HG03469 (cell line): ENCODE data around the gene GABRG3.

ENCODE experiments used
- ATAC-seq: cut with Tn5 transposase; IDR thresholded peaks from one replicate; pipeline ENCODE4 v1.9.1; 2021; ENCODE audit warnings: mild to moderate bottlenecking, moderate library complexity, moderate number of reproducible peaks; ENCODE audit not compliant: unreplicated experiment

GABRG3 gene

DNA sequence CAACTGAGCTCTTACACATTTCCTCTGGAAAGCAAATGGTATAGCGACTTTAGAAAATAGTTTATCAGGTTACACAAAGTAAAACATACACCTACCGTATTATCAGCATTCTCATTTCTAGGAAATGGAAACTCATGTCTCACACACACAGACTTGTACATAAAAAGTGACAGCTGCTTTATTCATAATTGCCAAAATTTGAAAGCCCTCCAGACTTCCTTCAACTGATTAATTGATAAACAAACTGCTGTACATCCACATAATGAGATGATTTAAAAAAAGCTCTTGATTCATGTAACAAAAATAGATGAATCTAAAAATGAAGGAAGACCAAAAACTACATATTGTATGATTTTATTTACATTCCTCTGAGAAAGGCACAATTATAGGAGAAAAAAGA, 425.5 kb downstream of the GABRG3 start:
- ATAC-seq: no peak

DNA sequence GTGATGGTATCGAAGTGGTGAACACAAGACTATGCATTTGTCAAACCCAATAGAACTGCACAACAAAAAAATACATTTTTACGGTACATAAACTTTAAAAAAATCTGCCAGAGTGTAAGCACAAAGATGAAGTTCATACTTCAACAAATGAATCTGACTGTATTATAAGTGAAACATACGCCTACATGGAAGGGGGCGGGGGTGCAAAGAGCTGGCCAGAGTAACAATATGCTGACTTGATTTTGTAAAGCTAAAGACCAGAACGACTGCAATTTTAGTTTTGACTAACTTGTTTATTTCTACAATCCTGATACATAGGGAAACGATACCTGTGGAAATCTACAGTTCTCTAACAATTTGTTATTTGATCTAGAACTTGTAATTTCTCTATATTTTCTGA, 426.0 kb downstream of the GABRG3 start:
- no peak for ATAC-seq

DNA sequence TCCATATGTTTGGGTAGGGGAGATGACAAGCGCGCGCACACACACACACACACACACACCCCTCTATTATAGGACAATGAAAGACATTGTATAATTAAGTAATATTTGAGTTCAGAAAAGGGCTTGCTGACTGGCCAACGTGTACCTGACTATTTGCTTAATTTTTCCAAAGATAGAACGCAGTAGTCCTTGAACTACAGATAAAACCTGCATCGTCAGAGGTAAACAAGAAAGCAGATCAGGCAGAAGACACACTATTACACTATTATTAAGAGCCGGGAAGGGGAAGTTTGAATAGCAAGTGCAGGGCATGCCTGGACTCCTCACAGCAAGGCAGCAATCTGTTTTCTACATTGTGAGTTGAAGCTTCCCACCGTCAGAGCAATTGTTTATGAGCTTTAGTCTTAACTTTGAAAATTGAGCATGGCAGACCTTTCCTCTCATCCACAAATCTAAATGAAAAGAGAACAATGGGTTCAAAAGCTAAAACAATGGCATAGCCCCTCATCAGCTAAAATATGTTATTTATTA, 427.7 kb downstream of the GABRG3 start:
- no peak for ATAC-seq

DNA sequence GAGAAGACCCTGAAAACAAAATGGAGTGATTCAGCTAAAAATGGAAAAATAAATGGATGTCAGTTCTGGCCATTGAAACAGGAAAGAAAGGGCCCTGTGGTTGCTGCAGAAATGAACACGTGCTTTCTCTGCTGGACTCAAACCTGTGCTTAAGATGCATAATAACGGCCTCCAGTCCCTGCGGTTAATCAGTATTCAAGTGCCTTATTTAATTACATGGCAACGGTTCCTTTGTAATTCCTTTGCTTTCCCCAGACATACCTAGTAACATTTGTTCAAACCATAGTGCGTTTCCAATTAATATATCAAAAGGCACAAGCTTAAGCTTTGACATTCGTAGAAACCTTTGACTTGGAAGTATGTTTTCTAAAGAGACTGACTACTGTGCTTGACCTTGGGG, 428.3 kb downstream of the GABRG3 start:
- no peak for ATAC-seq

DNA sequence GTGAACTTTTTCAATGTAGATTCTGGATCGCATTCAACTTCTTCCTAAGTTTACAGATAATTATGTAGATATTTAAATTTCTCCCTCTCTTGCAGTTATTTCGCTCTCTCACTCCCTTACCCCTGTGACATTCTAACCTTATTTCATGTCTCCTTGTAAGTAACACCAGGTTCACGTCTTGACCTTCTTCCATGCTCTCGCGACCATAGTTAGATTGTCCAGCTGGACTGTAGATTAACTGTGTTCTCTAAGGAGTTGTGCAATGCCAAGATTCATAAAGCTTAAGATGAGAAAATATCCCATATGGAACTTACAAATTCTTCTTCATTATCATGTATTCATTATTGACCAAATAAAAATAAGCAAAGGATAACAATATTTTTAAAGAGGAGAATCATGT, 430.5 kb downstream of the GABRG3 start:
- no peak for ATAC-seq

DNA sequence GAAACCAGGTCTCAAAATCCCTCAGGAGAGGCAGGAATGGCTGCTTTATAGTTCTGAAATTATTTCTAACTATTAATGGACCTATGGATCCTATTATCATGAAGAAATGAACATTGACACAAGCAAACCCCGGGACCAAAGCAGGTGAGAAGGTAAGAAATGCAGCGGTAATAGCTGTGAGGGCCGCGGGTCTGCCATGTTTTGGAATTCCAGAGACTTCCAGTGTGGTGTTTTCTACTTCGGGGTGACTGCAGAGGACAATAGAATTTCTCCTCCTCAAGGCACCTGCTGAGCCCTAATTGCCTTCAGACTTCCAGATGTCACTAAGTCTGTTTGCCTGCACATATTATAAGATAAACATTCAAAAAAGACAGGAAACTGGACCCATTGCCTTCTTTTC, 437.4 kb downstream of the GABRG3 start:
- ATAC-seq: no peak

DNA sequence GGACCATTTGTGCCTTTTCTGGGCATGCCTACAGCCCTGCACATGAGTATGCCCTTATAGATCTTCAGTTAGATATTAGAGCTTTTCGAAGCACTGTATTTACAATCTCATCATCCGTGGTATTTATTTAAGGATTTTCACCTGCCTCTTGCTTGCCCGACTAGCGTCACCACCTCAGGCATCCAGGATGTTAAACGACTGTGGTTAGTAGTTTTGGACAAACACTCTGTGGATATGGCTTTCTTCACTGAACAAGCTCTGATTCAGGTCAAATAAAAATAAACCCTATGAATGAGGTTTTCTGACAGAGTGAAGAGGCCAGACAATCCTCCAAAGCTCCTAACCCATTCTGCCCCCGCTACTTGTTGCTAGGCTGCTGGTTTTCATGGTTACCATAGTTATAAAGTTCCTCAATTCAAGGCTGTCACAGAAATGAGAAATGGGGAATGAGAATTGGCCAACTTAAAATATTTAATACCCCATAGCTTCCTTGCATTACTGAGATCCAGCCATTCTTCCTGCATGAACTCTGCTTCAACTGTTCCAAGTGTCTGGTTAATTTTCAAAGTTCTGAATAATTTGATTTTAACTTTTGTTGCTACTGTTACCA, 440.1 kb downstream of the GABRG3 start:
- no peak for ATAC-seq

DNA sequence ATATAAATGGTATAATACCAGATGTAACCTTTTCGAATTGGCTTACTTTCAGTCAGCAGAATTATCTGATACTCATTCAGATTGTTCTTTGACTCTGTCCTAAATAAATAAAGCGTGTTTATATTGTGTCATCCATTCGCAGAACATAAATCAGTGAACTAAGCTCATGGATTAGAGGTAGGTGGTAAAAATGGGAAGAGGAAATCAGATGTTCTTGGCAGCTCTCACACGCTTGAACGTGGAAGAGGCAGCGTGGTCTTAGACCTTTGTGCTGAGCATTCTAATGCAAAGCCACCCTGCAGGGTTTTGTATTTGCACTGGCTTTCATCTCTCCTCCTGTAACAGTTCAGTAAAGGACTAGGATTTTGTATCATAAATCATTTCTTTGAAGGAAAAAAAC, 441.4 kb downstream of the GABRG3 start:
- ATAC-seq: no peak

DNA sequence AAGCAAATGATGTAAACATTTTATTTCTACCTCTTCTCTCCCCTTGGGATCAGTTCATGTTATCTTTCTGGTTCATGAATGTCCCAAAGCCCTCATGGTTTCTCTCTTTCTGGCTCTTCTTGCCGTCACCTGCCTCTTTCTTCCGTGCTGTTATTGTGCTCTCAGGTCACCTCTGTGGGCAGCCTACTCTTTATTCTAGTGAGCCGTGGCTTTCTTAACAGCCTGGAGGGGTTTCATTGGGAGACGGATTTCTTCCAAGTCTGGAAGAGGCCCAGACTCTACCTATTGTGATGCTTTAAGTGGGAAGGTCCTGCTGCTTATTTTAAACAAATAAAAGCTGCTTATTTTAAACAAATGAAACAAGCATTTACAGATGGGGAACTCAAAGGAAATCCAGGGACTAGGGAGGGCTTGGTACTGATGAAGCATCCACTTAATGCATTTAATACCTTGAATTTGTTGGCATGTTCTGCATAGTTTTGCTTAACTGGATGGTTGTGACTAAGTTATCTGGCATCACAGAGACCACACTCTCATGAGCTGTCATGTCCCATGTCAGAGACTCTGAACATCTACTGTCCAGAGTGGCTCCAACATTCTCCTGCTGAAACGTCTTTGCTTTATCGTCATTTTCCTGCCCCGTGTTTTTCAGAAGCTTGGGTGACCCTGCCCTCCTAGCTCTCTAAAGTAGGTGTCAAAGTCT, 443.3 kb downstream of the GABRG3 start:
- no peak for ATAC-seq

DNA sequence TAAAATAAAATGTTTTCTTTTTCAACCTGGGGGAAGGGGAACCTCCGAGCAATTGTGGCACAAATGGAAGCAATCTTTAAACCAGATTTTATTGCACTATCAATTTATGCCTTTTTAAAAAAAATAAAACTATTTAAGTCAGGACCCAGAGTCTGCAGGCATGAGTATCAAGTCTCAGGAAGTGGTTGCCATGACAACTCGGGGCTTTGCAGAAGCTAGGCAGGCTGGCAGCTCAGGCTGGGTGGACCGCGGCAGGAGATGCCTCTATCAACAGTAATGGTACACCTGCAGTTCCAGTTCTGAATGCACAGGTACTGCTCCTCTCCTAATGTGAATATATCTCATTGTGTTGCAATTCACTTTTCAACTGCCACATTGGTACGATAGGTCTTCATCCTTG, 447.7 kb downstream of the GABRG3 start:
- no peak for ATAC-seq

DNA sequence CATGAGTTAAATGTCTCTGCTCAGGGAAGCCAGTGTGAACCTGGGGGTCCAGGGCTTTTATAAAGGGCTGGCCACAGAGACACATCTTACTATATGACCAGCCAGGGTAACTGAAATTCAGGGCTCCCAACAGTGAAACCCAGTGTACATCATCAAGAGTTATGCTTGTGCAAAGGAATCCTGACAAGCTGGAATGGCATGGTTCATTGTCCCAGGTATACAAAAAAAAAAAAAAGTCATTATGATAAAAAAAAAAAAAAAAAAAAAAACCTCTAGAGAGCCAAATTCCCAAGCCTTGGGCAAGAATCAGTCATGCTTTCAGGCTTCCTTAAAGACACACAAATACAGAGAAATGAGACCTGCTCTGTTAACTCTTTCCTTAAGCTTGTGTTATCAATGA, 452.0 kb downstream of the GABRG3 start:
- no peak for ATAC-seq

DNA sequence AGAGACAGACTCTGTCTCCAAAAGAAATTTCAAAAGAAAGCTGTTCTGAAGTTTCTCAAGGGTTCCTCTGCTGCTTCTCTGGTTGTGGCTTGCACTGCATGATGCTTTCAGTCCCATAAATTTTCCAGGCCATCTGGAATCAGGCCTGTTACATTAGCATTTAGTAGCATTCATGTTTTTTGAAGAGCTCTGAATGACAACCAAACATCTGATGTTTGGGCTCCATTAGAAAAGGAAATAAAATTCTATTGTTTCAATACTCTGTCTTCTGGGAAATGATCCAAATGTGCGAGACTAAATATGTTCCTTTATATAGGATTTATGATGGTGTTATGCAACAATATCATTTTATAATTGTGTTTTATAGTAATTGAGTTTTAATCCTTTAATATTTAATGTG, 455.8 kb downstream of the GABRG3 start:
- no peak for ATAC-seq

DNA sequence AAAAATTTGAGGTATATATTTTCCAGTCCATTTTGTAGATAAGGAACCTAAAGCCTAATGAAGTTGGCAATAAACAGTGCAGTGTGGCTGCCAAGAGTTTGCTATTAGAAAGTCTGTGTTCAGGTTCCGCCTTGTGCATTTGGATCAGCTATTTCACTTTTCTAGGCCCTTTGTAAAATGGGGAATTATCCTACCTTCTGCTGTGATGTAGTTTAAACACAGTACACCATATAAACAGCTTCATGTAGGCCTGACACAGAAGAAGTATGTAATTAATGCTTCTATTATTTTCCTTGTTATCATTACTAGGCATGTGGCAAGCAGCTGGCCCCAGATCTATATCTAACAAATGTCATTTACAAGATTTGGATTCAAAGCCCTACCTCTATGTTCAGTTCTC, 456.3 kb downstream of the GABRG3 start:
- no peak for ATAC-seq

DNA sequence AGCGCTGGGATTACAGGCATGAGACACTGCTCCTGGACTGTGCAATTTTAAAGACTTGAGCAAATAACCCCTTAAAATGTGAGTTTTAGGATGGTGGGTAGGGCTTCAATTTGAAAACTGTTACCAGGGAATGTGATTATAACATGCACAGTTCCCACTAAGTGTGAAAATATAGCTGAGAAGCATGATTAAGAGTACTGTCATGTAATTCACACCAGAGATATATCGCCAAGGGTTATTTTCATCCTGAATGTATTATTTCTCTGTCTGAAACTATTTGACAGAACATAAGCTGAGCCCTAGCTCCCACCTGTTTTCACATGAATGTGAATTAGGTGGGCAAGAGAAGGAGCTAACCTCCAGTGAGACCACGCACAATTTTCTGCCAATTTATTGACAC, 457.2 kb downstream of the GABRG3 start:
- no peak for ATAC-seq

DNA sequence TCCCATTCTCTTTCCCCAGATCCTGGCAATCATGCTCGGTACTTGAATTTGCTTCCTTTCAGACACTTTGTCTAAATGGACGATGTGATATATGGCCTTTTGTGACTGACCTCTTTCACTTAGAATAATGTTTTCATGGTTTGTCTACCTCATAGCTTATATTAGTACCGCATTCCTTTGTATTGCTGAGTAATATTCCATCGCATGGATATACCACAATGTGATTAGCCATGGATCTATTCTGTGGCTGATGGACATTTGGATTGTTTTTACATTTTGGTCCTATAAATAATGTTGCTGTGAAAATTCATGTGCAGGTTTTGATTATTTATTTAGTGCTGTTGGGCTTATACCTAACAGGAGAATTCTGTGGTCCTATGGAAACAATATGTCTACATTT, 458.6 kb downstream of the GABRG3 start:
- no peak for ATAC-seq

DNA sequence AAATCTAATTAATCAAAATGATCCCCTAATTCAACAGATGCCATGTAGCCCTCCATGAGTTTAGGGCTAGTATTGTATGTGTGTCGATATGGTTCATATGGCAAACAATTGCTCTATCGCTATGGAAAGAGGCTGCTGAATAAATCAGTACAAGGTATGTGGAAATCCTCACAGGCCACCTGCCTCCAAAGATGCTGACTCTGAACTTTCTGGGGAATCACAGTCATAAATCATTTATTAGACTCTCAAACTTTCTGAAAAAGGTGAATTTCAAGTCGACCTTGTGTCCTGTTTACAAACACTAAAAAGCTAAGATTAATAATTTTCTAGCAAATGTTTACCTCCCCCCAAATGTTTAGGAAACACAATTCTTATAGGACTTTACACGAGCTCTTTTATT, 462.6 kb downstream of the GABRG3 start:
- no peak for ATAC-seq

DNA sequence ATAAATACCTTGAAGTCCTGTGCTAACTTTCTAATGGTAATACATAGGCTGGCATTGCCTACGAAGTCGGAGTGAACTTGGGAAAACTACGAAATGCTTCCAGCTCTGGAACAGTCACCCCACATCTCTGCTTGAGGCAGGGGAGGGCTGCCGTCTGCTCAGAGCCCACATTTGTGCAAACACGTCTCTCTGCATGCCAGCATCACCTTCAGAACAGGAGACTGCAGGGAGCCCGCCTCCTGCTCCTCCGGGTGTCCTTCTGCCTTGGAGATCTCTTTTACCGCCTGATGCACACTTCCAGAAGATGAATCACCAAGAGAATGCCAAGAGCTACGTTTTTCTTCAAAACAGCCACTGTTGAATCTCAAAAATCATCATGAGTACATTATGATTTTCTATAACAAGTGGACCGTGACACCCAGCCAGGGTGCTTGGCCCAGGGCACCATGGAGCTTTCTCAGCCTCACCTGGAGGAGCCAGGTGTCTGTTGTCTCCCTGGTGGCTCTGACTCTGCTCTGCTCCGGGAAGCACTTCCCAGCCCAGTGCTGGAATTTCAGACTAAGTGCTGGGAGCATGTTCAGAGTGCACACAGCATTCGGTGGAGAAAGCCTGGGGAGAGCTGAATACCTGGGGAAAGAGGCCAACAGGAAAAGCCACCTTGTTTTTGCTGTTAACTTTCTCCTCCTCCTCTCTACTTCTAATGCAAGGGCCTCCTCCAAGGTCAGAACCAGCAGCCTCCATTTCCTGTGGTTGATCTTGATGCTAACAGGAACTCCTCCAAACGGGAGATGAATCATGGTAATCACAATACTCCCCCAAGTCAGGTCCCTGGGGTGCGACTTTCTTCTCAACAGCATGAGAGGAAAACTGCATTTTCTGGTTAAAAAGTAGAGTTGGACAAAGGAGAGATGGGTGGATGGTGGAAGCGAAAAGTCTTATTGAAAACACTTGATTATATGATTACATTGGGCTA, 467.7 kb downstream of the GABRG3 start:
- ATAC-seq: no peak

DNA sequence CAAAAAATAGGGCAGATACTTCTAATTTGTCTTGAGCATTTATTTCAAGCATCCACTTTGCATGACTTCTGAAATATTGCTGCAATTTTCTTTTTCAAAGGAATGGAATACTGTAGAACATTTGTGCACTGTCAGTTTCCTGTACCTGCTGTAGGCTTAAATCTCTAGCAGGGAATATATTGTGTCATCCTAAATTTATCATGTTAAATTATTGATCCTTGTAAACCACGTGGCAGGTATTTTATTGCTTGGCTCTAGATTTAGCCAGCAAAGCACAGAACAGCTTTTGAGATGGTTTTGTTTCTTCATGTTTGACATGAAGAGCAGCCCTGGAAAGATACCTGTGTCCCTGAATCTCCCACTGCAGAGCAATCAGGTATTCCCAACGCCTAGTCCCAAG, 470.1 kb downstream of the GABRG3 start:
- no peak for ATAC-seq

DNA sequence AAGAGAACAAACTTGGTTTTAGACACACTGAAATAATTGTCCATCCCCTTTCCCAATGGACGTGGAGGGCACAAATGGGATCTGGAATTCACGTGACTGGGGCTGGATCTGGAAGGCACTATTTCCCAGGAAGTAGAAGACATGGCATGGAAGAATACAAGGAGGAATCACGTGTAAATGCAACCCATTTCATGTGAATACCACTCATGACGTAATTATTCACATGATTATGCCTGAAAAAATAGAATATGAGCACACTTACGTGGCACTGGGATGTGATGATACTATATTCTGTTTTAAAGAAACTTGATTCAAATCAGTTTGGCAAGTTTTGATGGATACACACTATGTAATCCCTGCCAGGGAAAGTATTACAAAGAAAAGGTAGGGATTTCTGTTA, 477.3 kb downstream of the GABRG3 start:
- no peak for ATAC-seq

DNA sequence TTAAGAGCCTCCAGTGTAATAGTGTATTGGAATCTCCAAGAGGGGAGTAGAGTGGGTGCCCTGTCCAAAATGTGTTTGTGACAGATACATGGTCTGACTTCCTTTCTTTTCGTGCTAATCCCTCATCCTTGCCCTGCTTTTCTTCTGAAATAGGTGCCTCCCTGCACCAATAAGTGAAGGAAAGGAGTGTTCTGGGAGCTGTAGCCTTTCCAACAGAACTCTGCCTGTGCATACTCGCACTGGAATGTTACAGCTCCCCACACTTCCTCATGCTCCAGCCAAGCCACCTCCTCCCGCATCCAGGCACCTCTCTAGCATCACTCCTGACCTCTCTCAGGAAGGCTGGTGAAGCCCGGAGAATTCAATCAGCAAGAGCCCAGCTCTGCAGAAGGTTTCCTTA, 478.0 kb downstream of the GABRG3 start:
- ATAC-seq: no peak

DNA sequence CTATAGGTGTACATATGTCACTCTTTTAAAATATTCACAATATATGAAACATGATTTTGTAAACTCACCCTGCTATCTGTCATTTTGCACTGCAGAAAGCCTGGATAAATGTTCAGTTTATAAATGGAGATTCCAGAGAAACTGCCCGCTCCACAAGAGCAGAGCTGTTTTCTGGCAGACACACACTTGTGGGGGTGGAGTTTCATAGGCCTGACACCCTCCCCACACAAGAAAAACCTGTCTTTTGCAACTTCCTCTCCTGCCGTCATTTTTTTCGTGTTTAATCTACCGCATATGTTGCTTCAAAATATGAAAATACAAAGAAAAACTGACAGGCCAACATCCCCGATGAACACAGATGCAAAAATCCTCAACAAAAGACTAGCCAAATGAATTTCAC, 479.0 kb downstream of the GABRG3 start:
- no peak for ATAC-seq
